Stimulated activated CD4-positive, alpha-beta T cell treated with anti-CD3 and anti-CD28 coated beads, Interleukin-1b, Interleukin-23, amount 100 ng/mL, for 24 hours (primary cell): ENCODE data around the gene RPS6KC1.
"Not testable (repeated sequence)": the region's sequence is repeated elsewhere in the genome, so short reads cannot be mapped to it uniquely, and the experiment has no call there.

Source experiments
- DNase-seq, 4 experiments: peaks; one replicate each; pipeline ENCODE4 v3.0.0-alpha.2; 2020; ENCODE audit warnings: low read depth in 4 of 4, low spot score in 1 of 4

Gene RPS6KC1

GRCh38 chr1:213054733-213055591 lies 3.9 kb downstream of the RPS6KC1 start:
- DNase-seq: no peak

DNA sequence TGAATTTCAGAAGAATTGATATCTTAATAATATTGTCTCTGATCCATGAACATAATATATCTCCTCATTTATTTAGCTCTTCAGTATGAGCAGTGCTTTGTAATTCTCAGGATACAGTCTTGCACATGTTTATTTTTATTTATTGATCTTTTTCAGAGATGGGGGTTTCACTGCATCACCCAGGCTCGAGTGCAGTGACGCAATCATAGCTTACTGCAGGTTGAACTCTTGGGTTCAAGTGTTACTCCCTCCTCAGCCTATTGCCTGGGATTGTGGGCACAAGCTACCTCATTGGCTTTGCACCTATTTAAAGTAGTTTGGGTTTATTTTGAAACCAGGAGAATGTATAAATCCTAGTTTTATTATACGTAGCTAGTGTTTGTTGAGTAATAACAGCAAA lies 4.7 kb downstream of the RPS6KC1 start:
- DNase-seq: no peak

- DNase-seq: no peak
Observed at GRCh38 chr1:213057264-213058059, 6.4 kb downstream of the RPS6KC1 start.

DNA sequence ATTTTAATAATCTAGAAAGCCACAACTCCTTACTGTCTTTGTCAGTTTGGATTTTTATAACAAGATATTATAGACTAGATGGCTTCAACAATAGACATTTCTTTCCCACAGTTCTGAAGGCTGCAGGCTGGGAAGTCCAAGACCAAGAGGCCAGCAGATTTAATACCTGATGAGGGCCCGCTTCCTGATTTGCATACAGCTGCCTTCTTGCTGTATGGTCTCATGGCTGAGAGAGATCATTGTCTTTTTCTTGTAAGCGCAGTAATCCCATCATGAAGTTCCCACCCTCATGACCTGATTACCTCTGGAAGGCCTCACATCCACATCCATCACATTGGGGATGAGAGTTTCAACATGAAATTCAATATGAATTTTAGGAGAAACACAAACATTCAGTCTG lies 9.8 kb downstream of the RPS6KC1 start:
- DNase-seq: no peak

- no peak for DNase-seq
Observed at GRCh38 chr1:213061263-213061662, 10.2 kb downstream of the RPS6KC1 start.

- no peak for DNase-seq
Observed at GRCh38 chr1:213065800-213066199, 14.8 kb downstream of the RPS6KC1 start.

DNA sequence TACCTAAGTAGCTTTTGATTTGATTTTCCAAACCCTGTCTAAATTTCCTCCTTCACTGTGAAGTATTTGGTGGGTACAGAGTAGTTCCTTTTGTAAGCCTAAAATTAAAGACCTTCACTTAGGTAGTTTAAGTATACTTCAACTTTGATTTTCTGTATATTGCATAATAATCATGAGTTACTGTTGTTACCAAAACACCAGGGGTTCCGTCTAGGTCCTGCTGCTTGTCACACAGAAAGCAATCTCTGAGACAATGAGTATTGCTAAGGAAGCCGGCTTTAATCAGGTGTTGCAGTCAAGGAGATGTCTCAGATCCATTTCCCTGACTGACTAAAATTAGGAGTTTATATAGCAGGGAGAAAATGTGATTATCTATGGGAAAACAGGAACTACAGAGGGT lies 15.3 kb downstream of the RPS6KC1 start:
- DNase-seq: no peak

DNA sequence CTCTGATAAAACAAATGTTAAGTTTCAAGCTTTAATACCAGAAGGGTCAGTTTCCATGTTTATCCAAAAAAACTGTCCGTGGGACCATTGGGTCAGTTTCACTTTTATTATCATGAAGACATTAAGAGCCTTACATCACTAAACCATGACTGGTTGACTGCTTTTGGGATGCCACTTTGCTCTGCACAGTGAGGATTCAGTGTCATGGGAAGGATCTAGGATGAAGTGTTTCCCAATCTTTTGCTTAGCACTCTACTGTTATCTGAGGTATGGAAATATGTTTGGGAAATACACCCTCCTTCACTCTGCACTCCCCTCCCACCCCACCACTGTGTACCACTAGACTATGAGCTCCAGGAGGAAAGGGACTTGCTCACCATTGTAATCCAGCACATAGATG lies 16.3 kb downstream of the RPS6KC1 start:
- no peak for DNase-seq

GRCh38 chr1:213070406-213070805 lies 19.4 kb downstream of the RPS6KC1 start:
- no peak for DNase-seq

DNA sequence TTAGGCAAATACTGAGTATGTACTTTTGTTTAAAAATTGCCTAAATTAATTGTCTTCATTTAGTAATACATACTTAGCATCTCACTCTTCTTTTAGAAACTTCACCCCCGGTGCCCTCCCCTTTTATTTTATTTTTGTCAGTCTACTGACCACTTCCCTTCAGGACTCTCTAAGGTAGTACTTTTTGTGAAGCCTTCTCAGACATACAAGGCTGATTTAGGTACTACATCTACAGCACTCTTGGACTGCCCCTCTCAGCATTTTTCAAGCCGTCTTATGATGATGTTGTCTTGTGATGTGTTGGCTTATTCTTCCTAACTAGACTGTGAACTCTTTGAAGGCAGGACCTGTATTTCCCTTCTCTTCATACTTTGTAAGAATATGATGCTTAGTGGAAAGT lies 24.7 kb downstream of the RPS6KC1 start:
- DNase-seq: no peak

DNA sequence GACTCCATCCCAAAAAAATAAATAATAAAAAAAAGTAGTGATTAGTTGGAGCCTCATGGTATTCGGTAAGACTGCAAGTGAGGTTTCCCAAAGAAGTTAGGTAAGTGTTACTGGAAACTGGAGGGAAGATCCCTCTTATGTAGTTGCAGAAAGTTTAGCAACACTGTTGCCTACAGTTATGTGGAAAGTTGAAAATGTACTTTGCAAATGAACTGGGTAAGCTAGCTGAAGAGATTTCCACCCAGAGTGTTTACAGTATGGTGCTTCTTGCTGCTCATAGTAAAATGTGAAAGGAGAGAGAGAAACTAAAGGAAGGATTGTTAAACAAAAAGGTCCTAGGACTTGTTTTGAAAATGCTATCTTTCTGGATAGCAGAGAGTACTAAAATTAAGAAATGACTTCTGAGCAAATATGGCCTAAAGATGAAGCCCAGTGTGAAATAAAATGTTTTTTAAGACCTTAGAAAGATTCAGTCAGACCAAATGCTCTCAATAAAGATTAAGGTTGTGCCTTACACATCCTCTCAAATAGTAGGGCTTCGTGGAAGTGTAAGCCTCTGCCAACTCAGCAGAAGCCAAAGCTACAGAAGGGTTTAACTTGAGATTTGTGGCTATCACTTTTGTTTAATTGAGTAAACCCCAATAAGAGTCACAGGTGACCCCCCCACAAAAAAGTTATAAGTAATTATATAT lies 31.5 kb downstream of the RPS6KC1 start:
- DNase-seq: no peak

DNA sequence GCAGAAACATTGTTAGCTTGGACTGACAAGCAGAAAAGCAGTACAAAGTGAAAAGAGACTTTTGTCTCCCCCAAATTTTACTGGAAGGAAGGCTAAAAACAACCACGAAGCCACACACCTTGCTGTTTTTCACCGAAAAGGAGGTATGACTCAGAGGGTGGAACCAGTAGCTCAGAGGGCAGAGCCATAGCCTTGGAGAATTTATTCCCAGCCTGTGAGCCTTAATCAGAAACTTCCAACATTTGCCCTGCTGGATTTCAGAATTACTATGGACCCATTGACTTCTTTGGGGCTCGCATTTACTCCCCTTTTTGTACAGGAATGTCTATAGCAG lies 32.0 kb downstream of the RPS6KC1 start:
- DNase-seq: no peak

- DNase-seq: no peak
Observed at GRCh38 chr1:213087911-213088310, 36.9 kb downstream of the RPS6KC1 start.

- no peak for DNase-seq
Observed at GRCh38 chr1:213089924-213090677, 39.1 kb downstream of the RPS6KC1 start.

DNA sequence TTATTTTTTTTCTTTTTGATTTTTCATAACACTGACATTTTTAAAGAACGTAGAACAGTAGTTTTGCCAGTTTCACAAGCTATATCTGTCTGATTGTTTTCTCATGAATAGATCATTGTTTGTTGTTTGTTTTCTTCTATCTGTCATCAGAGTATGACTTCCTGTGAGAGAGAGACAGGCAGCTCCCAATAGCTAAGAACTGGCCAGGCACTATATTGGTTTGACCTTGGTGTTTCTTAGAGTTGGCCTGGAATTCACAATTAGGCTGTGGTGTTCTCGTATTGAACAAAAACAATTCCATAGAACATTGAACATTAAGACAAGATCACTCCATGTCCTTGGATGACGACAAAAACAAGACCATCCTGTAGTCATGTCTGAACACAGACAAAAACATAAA lies 43.4 kb downstream of the RPS6KC1 start:
- no peak for DNase-seq

GRCh38 chr1:213095467-213095866 lies 44.4 kb downstream of the RPS6KC1 start:
- DNase-seq: no peak

DNA sequence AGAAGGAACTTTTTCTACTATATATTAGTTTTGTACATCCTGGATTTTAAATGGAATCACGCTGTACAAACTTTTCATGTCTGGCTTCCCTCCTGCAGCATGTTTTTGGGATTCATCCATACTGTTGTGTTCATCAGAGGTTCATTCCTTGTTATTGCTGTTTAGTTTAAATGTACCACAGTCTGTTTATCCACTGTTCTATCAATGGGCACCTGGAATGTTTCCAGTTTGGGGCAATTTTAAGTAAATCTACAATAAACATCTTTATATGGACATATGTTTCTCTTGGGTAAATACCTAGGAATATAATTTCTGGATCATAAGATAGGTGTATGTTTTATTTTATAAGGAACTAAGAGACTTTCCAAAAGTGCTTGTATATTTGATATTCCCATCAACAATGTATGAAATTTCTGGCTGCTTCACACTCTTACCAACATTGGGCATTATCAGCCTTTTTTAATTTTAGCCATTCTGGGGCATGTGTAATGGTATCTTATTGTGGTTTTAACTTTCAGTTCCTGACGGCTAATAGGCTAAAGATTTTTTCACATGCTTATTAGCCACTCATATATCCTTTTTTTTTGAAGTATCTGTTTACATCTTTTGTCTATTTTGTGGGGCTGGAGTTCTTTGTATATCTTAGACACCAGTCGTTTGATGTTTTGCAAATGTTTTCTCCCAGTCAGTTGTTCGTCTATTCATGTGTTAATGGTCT lies 48.8 kb downstream of the RPS6KC1 start:
- no peak for DNase-seq

GRCh38 chr1:213100565-213100964 lies 49.5 kb downstream of the RPS6KC1 start:
- not testable (repeated sequence) for DNase-seq

GRCh38 chr1:213103377-213104306 lies 52.6 kb downstream of the RPS6KC1 start:
- no peak for DNase-seq
